NB4 (cell line): ENCODE measurements around the gene EZH2.

Source experiments
- DNase-seq: peaks from one replicate; pipeline ENCODE4 v3.0.0; 2010; ENCODE audit warnings: low read depth
- H3K4me3 ChIP-seq: one replicate; pipeline ENCODE4 v1.5.1; 2011; ENCODE audit warnings: mild to moderate bottlenecking, low read depth, low read length, moderate library complexity
- CTCF ChIP-seq: IDR thresholded peaks from one replicate; pipeline ENCODE4 v1.5.1; 2012; ENCODE audit warnings: low read depth, low read length
- MYC ChIP-seq: IDR thresholded peaks from 2 replicates; pipeline ENCODE4 v1.6.1; 2011; ENCODE audit warnings: low read depth, low read length
- POLR2A ChIP-seq: IDR thresholded peaks from 2 replicates; pipeline ENCODE4 v1.6.1; 2011; ENCODE audit warnings: mild to moderate bottlenecking; ENCODE audit not compliant: insufficient read length; ENCODE audit errors: extremely low read depth
- TF ChIP-seq, protein P1 (sequence below): IDR thresholded peaks from 2 replicates; pipeline ENCODE4 v1.6.1; 2011; ENCODE audit warnings: low read depth, low read length

The EZH2 gene

GRCh38 chr7:148866362-148866761 lies 17.7 kb downstream of the EZH2 start:
- H3K4me3 ChIP-seq, result no peak overlapping the region
- TF ChIP-seq, protein P1, sequence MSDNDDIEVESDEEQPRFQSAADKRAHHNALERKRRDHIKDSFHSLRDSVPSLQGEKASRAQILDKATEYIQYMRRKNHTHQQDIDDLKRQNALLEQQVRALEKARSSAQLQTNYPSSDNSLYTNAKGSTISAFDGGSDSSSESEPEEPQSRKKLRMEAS, result no peak
- no peak for TF ChIP-seq MYC
- TF ChIP-seq CTCF, result no peak
- TF ChIP-seq POLR2A, result no peak
- no peak for DNase-seq

- TF ChIP-seq, protein P1, result no peak
- no peak for TF ChIP-seq CTCF
- no peak for TF ChIP-seq POLR2A
- TF ChIP-seq MYC, result no peak
- no peak overlapping the region for H3K4me3 ChIP-seq
- no peak for DNase-seq
These were observed 18.8 kb downstream of the EZH2 start for GRCh38 chr7:148865283-148865682.

DNA sequence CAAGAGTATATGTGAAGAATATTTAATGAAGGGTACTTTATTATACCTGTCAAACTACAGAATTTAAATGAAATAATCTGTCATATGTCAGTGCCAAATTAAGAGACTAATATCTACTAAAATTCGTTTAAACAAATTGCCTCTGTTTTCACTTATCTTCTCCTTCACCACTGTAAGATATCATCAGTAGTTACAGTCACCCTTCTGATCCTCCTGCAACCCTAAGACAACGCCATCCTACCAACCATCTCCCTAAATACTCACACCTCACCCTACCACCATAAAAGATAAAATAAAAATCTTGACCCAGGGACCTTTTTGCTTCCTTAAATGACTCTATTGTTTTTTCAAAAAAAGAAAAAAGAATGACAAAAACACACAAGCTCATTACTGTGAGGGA lies 20.8 kb downstream of the EZH2 start:
- no peak overlapping the region for H3K4me3 ChIP-seq
- TF ChIP-seq MYC (no peak), CTCF (no peak), POLR2A (no peak)
- TF ChIP-seq, protein P1, result no peak
- no peak for DNase-seq

DNA sequence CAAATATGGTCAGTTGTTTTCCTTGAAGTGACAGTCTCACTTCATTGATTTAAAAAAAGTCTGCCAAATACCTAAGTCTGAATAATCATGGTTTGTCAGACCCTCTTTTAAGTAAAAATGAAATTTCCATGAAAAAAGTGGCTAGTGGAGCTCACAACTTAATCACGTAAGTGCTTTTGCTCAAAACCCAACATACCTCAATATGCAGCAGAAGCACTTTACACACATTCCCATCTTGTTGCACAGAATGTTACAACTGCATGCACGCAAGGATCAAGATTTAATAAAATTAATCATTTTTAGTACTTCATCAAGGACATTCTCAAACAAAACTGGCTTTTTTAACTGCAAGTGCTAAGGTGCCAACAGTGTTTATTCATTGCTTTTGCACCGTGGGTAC lies 21.6 kb downstream of the EZH2 start:
- TF ChIP-seq, protein P1, result no peak
- no peak for TF ChIP-seq CTCF
- no peak for TF ChIP-seq MYC
- no peak for TF ChIP-seq POLR2A
- H3K4me3 ChIP-seq, result no peak overlapping the region
- DNase-seq, result no peak

- TF ChIP-seq, protein P1, result no peak
- no peak for TF ChIP-seq MYC
- no peak for DNase-seq
- no peak overlapping the region for H3K4me3 ChIP-seq
These were observed 25.6 kb downstream of the EZH2 start for GRCh38 chr7:148858489-148858888.

DNA sequence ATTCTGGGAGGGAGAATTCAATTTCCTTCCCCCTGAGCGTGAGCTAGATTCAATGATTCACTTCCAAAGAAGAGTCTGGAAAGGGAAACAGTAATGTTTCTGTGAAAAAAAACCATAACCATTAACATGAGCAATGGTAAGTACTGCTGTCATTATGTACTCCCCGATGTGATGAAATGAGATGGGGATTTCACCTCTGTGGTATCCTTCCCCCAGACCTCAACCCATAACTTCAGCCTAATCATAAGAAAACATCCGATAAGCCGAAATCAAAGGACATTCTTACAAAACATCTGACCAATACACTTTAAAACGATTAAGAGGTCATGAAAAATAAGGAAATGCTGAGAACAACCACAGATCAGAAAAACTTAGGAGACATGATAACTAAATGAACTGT lies 27.2 kb downstream of the EZH2 start:
- TF ChIP-seq CTCF, result no peak
- TF ChIP-seq MYC, result no peak
- TF ChIP-seq POLR2A, result no peak
- TF ChIP-seq, protein P1, result no peak
- no peak overlapping the region for H3K4me3 ChIP-seq
- DNase-seq, result peak; percentile 66
